Stimulated activated CD8-positive, alpha-beta memory T cell treated with anti-CD3 and anti-CD28 coated beads, Interleukin-4, amount 100 ng/mL, for 24 hours (primary cell): Measurements from ENCODE around the gene MAB21L2.
"Not testable (repeated sequence)": the region's sequence is repeated elsewhere in the genome, so short reads cannot be mapped to it uniquely, and the experiment has no call there.

Experiments used
- DNase-seq: peaks from one replicate; pipeline ENCODE4 v3.0.0-alpha.2; 2020; ENCODE audit warnings: low read depth

Gene MAB21L2

DNA sequence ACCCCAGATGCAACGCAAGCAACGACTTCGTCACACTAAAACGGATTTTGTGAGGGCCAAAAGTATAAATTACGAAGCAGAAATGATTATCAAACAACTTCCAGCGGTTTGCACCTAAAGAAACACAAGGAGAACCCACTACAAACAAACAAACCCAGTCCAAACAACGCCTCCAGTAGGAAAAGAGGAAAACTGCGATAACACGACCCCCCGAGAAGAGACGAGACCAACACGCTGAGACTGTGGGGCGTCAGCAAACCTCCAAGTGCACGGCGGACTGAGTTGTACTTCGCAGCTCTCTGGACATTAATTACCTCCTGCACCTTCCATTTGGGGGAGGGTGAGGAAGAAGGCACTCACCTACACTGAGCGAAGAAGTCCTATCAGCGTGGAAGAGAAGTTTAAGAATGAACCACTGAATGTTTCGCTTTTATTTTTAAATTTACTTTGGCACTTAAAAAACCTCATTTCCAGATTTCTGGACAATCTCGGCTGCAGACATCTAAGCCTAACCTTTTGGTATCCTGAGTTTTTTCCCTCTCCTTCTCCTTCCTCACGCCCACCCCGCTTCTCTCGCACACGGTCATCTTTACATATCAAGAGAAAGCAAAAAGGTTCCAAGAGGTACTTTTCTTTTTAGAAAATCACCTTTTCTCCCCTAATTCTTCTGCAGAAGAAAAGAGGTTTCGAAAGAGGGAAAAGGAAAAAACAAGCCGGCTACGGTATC is at the start of gene MAB21L2:
Gene MAB21L2 (plus strand): TSS at position 6 of the 727 bp plus-strand sequence. CDS start 879 bp downstream, outside the sequence.
- DNase-seq = no peak

DNA sequence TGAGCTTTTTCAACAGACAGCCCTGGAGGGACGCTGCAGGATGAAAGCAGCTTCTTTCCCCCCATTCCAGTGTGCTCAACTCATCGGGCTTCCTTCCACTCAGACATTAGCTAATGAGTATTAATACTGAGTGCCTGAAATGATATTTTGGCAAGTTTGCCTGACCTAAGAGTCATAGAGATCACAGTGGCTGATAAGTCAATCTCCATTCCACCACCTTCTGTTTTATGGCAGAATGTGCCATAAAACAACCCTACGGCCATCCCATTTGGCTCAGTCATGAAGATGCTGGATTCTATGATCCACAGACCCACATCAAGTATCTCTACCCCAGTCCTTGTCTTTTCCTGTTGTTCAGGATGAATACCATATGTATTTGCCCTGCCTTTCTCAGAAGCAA is 48.3 kb upstream of the MAB21L2 start:
- DNase-seq = no peak

DNA sequence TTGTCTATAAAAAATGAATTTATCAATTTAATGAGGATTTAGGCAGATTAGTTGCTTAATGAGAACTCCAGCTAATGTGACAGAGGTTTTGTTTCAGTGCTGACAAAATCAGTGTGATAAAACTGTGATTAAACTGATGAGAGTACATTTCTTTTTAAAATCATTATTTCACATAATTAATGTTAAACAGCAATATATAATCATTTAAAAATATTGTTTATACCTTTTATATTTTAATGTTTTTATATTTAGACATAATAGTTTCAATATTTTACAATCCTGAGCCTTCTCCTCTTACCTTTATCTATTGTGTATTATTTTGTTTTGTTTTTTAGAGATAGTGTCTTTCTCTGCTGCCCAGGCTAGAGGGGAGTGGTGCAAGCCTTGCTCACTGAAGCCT is 47.1 kb upstream of the MAB21L2 start:
- no peak for DNase-seq

DNA sequence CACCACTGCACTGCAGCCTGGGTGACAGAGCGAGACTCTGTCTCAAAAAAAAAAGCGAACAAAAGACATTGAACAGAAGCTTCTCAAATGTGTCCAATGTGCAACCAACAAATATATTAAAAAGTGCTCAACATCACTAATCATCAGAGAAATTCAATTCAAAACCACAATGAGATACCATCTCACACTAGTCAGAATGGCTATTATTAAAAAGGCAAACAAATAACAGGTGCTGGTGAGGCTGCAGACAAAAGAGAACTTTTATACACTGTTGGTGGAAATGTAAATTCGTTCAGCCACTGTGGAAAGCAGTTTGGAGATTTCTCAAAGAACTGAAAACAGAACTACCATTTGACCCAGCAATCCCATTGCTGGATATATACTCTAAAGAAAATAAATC is 44.0 kb upstream of the MAB21L2 start:
- DNase-seq = not testable (repeated sequence)

DNA sequence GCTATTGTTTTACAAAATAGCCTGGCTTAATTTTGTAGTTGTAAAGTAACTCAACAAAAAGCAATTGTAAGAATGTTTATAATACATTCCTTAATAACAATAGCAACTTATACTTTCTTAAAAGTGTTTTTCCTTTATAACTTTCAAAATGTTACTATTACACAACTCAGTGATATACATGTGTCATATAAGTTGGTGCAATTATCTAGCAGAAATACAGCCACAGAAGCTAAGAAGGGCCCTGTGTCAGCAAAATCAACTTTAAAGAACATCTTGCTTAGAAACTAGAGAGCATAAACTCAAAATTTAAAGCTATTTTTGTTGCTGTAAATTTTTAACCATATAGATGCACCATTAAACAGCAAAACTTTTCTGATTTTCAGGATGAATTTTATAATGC is 41.4 kb upstream of the MAB21L2 start:
- DNase-seq = no peak

DNA sequence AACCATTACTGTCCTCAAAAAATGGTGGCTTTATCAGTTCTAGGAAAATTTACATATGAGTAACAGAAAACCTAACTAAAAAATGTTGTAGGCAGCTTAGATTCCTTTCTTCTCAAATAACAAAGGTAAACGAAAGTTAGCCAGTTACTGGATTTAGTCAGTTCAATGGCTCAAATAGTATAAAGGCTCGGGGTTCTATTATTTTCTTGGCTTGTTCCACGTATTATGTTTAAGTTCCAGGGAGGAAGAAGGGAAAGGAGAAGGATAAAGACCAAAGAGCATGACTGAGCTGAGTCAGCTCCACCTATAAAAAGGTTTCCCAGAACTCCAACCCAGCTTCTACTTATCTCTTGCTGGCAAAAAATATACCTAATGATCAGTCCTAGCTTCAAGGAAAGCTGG is 41.0 kb upstream of the MAB21L2 start:
- DNase-seq = no peak

DNA sequence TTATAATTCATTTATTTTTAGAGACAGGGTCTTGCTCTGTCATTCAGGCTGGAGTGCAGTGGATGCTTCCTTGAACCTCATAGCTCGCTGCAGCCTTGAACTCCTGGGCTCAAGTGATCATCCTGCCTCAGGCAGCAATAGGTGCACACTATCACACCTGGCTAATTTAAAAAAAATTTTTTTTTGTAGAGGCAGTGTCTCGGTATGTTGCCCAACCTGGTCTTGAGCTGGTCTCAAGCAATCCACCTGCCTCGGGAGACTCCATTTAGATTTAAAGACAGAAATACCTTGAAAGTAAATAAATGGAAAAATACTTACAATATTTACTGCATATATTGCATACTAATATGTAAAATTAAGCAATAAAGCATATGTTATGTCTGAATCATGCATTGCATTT is 40.3 kb upstream of the MAB21L2 start:
- no peak for DNase-seq

DNA sequence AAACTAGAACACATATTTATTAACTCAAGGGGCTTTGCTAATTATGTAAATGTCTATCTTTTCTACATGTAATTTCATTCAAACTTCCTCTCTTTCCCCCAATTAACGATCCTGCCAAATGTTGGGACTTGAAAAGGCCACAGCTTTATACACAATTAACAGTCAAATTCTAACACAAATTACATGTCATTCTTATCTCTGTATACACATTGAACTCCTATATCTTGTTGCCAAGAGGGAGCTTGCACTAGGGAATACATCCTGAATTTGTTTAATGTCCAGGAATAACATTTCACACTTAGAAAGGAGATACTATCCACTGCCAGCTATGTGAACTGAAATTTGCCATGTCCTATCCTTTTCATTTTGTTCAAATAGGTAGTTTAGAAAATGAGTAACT is 38.9 kb upstream of the MAB21L2 start:
- DNase-seq = no peak

DNA sequence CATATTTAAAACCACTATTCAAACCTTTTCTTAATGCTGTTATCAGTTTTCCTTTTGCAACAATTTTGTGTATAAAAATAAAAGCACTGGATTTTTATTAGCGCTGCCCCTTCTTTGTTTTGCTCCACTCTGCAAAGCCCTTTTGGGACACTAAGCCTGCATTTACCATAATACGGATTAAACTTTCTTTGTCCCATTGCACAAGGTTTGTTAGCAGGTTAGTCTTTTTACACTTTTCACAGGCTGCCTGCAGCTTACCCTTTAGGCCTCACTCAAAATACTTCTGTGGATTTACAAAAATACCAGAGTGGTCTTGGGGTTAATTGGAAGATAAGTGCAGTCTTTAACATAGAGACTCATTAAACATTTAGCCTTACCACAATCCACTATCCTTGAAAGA is 35.7 kb upstream of the MAB21L2 start:
- DNase-seq = no peak

DNA sequence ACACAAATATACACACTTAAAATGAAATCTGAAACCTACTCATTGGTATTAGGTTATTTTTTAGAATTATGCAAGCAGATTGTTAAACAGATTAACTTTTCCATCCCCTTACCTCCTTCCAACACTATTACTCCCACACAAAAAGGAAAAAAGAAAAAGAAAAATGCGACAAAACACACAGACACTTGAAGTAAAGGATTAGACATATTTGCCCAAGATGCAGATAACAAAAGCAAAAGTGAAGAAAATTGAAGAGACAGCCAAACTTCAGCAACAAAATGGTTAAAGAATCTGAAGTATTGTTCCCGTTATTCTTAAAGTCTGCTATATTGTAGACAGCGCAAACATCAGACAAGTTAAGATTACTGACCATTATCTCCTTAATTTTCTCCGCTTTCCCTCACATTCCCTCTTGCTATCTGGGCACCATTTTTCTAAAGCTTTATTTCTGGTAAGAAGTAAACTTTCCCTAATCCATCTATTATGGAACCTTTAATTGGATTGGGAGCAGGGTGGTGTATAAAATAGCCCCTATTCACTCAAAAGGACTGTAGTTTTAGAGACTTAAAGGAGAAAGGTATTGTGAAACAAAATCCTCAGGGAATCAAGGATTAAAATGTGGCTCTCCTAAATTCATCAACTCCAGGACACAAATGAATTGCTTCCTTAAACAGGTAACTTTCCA is 34.7 kb upstream of the MAB21L2 start:
- no peak for DNase-seq

DNA sequence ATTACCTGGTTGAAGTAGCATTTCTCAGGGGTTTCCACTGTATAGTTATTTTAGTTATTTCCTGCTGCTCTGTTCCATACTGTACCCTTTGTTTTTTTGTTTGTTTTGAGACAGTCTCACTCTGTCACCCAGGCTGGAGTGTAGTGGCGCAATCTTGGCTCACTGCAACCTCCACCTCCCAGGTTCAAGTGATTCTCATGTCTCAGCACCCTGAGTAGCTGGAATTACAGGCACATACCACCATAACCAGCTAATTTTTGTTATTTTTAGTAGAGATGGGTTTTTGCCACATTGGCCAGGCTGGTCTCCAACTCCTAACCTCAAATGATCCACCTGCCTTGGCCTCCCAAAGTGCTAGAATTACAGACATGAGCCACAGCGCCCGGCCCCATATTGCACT is 24.1 kb upstream of the MAB21L2 start:
- not testable (repeated sequence) for DNase-seq

DNA sequence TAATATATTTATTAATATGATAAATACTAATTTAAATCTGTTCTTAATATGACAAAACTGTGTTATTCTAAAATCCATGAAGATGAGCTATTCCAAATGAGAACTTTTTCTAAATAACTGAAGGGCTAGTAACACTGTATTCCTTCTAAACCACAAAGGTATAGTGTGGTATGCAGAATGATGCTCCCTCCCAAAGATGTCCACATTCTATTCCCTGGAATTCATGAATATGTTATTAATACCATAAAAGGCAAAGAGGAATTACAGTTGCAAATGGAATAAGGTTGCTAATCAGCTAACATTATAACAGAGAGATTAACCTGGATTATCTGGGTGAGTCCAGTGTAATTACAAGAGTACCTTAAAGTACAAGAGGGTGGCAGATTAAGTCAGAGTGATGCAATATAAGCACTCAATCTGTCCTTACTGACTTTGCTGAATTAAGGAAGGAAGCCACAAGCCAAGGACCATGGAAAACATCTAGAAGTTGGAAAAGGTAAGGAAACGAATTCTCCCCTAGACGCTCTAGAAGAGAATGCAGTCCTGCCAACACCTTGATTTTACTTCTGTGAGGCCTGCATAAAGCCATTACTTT is 20.7 kb upstream of the MAB21L2 start:
- DNase-seq = no peak

DNA sequence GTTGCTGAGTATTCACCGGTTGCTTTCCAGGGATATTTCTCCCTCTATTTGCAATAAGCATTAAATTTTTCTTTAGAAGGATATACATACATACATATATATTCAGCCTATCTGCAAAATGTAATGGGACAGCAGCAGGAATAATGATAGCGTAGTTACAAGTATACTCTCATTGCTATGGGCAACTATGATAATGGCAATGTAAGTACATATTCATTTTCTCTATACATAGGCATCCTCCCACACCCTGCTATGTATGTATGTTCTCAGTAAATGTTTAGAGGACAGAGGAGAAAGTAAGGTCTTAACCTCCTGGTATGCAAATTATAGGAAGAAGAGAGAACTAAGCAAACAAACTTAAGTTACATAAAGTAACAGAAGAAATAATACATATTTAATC is 19.7 kb upstream of the MAB21L2 start:
- DNase-seq = no peak

DNA sequence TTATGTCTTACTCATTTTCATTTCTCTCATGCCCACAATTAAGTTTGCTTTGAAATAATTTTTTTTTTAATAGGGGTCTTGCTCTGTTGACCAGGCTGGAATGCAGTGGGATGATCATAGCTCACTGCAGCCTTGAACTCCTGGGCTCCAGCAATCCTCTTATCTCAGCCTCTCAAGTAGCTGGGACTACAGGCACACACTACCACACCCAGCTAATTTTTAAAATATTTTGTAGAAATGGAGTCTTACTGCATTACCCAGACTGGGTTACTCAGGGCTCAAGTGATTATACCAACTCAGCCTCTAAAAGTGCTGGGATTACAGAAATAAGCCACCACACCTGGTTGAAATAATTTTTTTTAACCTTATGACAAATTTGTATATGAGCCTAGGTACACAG is 19.2 kb upstream of the MAB21L2 start:
- DNase-seq = no peak

DNA sequence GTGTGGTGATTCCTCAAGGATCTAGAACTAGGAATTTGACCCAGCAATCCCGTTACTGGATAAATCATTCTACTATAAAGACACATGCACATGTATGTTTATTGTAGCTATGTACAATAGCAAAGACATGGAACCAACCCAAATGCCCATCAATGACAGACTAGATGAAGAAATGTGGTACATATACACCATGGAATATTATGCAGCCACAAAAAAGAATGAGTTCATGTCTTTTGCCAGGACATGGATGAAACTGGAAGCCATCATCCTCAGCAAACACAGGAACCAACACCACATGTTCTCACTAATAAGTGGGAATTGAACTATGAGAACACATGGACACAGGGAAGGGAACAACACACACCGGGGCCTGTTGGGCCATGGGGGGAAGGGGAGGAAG is 17.0 kb upstream of the MAB21L2 start:
- DNase-seq = not testable (repeated sequence)

DNA sequence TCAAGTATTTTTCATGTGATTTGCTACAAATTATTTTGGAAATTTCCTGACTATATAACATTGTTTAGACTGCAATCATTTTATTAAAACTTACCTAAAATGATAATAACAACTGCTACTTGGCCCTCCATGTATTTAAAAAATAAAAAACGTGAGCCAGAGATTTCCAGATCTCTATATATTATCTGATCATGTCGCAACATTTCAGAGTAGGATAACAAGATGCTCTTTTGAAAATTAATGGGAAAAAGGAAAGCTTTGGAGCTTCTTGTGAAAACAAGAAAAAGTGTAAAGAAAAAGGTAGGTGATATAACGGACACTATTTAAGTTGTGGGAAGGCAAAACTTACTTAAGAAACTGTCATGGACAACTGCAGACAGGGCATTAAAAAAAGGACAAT is 14.9 kb upstream of the MAB21L2 start:
- DNase-seq = no peak

DNA sequence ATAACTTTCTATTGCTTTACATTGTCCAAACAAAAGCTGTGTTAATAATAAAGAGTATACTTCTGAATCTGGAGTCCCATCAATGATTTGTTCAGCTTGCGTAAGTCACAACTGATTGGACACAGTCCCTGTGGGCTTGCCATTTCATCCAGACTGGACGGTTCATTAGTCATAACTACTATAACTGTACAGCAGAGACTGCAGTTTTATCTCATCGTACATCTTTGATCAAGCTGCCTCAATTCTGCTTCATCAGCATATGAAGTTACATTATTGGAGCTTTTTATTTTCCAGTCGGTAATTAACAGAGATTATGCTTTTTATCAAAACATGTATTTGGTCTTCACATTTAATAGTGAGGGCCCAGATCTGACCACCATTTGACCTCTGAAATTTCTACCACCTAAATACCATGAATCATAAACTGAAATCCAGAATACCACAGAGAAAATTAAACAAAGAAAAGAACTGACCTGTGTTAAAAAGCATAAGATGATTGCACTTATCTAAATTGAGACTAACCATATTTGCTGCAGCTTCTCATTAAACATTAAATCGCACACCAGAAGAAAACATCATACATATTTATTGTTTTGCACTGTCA is 12.5 kb upstream of the MAB21L2 start:
- DNase-seq = no peak

DNA sequence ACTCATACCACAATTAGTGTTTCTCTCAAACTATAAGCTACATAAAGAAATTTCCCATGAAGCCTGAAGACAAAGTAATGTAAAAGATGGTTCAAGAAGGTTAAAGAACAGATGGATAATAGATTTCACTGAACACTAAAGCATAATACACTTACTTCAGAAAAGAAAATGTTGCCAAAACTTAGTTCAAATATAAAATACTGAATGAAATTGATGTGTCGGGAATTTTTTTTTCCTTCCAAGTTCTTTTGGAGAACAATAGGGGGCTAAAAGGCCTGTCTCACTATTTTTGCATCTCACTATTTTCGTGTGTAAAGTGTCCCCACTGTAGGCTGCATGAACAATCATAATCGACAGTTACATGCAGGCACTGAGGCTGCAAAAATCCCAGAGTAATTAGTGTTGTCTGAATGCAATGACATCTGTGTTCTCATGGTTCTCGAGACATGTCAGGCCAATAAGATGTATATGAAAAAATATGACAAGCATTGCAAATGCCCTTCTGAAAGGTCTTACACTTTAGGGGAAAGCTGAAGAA is 11.9 kb upstream of the MAB21L2 start:
- no peak for DNase-seq

DNA sequence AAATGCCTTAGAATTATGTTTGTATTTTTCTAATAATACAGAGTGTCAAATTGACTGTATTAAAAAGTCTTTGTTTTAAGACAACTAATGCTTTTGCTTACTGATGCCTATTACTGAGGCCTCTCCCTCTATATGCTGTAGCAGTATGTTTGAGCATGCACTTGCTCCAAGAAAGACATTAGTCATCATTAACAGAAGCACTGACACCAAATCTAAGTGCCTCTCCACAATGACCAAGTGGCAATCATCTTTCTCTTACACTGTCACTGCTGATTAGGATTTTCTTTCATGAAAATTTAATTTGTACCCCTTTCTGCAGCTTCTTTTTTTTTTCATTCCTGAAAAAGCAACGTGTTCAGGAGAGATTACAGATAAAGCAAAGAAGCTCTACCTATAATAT is 11.1 kb upstream of the MAB21L2 start:
- DNase-seq = no peak

DNA sequence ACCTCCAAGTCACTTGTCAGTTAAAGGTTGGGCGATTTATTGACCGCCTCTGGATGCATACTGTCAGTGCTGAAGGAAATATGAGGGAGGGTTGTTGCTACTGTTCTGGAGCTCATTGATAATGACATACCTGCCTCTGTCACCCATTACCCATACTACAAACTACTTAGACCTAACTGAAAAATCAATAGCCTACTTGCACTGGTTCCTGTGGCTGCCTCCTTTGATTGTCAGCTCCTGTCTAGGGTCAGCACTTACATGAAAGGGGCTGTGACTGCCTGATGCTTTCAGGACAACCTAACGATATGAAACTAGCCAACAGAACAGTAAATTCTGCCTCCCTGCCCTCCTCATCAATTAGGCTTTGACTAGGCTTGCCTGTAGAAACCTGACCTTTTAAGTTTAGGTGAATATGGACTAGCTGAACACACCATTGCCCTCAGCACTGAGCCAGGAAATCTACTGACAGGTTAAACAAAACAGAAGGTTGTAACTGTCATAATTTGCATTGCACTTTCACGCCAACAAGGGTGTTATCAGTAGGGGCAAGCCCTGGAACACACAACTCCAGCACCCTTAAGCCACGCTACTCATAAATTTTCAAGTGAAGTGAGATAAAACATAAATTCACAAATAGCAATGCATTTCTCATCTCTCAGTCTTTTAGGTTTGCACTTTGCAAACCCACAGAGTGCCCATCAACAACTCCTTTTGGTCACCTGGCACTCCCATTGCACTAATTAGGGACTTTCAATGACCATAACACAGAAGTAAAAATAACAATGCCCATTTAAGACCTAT is 9.0 kb upstream of the MAB21L2 start:
- no peak for DNase-seq

DNA sequence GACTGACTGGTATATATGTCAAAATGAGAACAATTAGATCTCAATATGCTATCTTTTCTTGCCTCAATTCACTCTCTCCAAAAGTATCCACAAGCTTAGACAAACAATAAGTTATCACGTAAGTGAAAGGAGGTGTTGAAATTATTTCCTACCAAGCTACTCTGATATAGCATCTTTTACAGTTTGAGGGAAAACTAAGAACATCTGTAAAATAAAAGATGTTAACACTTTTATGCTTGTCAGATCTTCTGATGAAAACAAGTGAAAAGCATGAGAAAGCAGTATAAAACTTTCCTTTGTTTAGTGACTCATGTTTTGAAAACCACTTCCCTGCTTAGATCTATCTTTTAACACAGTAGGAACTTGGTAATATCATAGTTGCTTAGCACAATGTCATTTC is 8.4 kb upstream of the MAB21L2 start:
- no peak for DNase-seq

DNA sequence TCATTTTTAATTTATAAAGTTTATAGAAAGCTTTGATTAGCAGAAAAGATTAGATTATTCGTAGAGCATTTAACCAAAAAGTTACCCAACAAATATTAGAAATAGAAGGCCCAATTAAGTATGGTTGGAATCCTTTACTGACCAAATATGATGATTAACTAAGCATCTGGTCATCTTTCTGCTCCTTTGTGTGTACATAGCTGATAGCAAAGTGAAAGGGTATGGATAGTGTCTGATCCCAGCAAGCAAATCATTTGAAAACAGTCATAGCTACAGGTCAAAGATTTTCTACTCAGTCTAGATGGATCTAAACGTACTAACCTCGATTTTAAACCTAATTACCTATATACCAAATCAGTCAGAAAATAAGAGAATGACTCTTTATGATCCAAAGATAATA is 7.3 kb upstream of the MAB21L2 start:
- no peak for DNase-seq
